Sigmoid colon (tissue), 7 donors: ENCODE data around the gene ADARB2. TPM values are rescaled to one million over a fixed set of nuclear protein-coding genes. Genes with fewer than 3 reads are reported as not detected.

Experiments used
- DNase-seq: peaks from one replicate; pipeline ENCODE4 v3.0.0-alpha.2; 2019
- H3K27ac ChIP-seq, 4 donors: fragments of 200-600 bp; sonication (generic); one replicate each; pipeline ENCODE4 v1.5.1; 2016 to 2019; ENCODE audit warnings: mild to moderate bottlenecking in 1 of 4
- H3K27me3 ChIP-seq, 3 donors: fragments of 200-600 bp; sonication (generic); one replicate each; pipeline ENCODE4 v1.5.1; 2019; ENCODE audit warnings: mild to moderate bottlenecking in 1 of 3
- H3K36me3 ChIP-seq, 4 donors: fragments of 200-600 bp; sonication (generic); one replicate each; pipeline ENCODE4 v1.5.1; 2016 to 2019
- H3K4me1 ChIP-seq, 4 donors: fragments of 200-600 bp; sonication (generic); one replicate each; pipeline ENCODE4 v1.5.1; 2017 to 2019
- H3K4me3 ChIP-seq, 4 donors: fragments of 200-600 bp; sonication (generic); one replicate each; pipeline ENCODE4 v1.5.1; 2017 to 2019; ENCODE audit warnings: mild to moderate bottlenecking in 2 of 4, moderate library complexity in 1 of 4
- H3K9me3 ChIP-seq, 4 donors: fragments of 200-600 bp in 3 of 4; sonication (generic) in 3 of 4; one replicate each; pipeline versions ENCODE4 v1.5.1 to v1.6.1; 2013 to 2019
- CTCF ChIP-seq, 4 experiments: fragments of 450-650 bp in 3 of 4; fragments of 200-600 bp in 1 of 4; IDR thresholded peaks; one replicate each; pipeline ENCODE4 v1.5.1; 2016 to 2019; ENCODE audit warnings: antibody characterized with exemption in 4 of 4, mild to moderate bottlenecking in 3 of 4, moderate library complexity in 2 of 4
- EP300 ChIP-seq, 4 donors: sonication (generic); formaldehyde crosslinking; IDR thresholded peaks; one replicate each; pipeline ENCODE4 v1.6.1; 2017; ENCODE audit warnings: antibody characterized with exemption in 4 of 4
- POLR2A ChIP-seq, 2 donors: fragments of 450-650 bp; IDR thresholded peaks; one replicate each; pipeline ENCODE4 v1.6.1; 2016; ENCODE audit warnings: antibody characterized with exemption in 2 of 2, mild to moderate bottlenecking in 2 of 2, moderate library complexity in 2 of 2
- POLR2AphosphoS5 ChIP-seq, 4 donors: sonication (generic); formaldehyde crosslinking; IDR thresholded peaks; one replicate each; pipeline ENCODE4 v1.6.1; 2017; ENCODE audit warnings: antibody characterized with exemption in 4 of 4
- WGBS, 2 donors: extraction: QIAGEN DNeasy Blood & Tissue Kit; methylation state at CpG; one replicate each; pipeline ENCODE4 v1.1.7; 2013; 5-methylcytosine and 5-hydroxymethylcytosine counted together
- intact Hi-C: fragments of 100-400 bp; cut with DNase I; formaldehyde crosslinking; loops from one replicate; pipeline ENCODE4 v1.15.1; 2023
- polyA plus RNA-seq, 3 donors: library from polyadenylated mRNA; stranded (reverse); fragments of 200-250 nt; gene quantifications; one replicate each; pipeline ENCODE4 v1.2.3, GENCODE V29; 2013
- total RNA-seq, 4 donors: library from RNA; depleted of rRNA; stranded (reverse); fragments of >200 nt; gene quantifications; one replicate each; pipeline ENCODE4 v1.1.0, GENCODE V29; 2016
- donor health status: healthy with polysubstance abuse.
- donor health status: Bipolar disorder and iron deficiency.
- donor health status: healthy.

ADARB2 gene
- total and polyA plus RNA-seq, 7 donors, result 0.60 to 5.9 (median 3.5) TPM; not detected in 1

- intact Hi-C loops, result no loop called here
- Histone ChIP-seq H3K27ac (no peak overlapping the region), H3K9me3 (no peaks in the 10 kb centered on the region), H3K27me3 (no peaks in the 10 kb centered on the region), H3K4me3 (no peak overlapping the region), H3K36me3 (no peaks in the 10 kb centered on the region), H3K4me1 (no peaks in the 10 kb centered on the region)
- DNase-seq, result no peak
- 82 to 88% methylated on average over 9 of the region's 9 CpGs for WGBS, 2 donors
- TF ChIP-seq CTCF (IDR thresholded peaks at IDR 0.05) (no peak), POLR2A (IDR thresholded peaks at IDR 0.05) (no peak)
Observed at GRCh38 chr10:1272777-1273161, 464.6 kb downstream of the ADARB2 start.

- Histone ChIP-seq H3K27me3 (no peaks in the 10 kb centered on the region), H3K4me1 (no peaks in the 10 kb centered on the region), H3K4me3 (no peak overlapping the region), H3K9me3 (no peaks in the 10 kb centered on the region), H3K27ac (no peak overlapping the region), H3K36me3 (no peaks in the 10 kb centered on the region)
- TF ChIP-seq POLR2AphosphoS5 (IDR thresholded peaks at IDR 0.05) (no peak), CTCF (IDR thresholded peaks at IDR 0.05) (no peak)
- no peak for DNase-seq
- 80 to 91% methylated on average over 12 of the region's 12 CpGs for WGBS, 2 donors
- intact Hi-C loops, result no loop called here
Observed at GRCh38 chr10:1272079-1272776, 465.1 kb downstream of the ADARB2 start.

GRCh38 chr10:1270906-1271305 is 466.4 kb downstream of the ADARB2 start:
- TF ChIP-seq CTCF (IDR thresholded peaks at IDR 0.05), result no peak
- TF ChIP-seq EP300 (IDR thresholded peaks at IDR 0.05), result no peak
- no peak for TF ChIP-seq POLR2A (IDR thresholded peaks at IDR 0.05)
- no peak for TF ChIP-seq POLR2AphosphoS5 (IDR thresholded peaks at IDR 0.05)
- Histone ChIP-seq H3K9me3 (no peaks in the 10 kb centered on the region), H3K27ac (no peak overlapping the region), H3K36me3 (no peaks in the 10 kb centered on the region), H3K4me3 (no peak overlapping the region), H3K27me3 (no peaks in the 10 kb centered on the region), H3K4me1 (no peaks in the 10 kb centered on the region)
- intact Hi-C loops, result no loop called here
- WGBS, 2 donors, result 78 to 88% methylated on average over 15 of the region's 15 CpGs
- no peak for DNase-seq

- Histone ChIP-seq H3K27me3 (no peaks in the 10 kb centered on the region), H3K9me3 (no peaks in the 10 kb centered on the region), H3K4me3 (no peak overlapping the region), H3K4me1 (no peaks in the 10 kb centered on the region), H3K27ac (no peak overlapping the region), H3K36me3 (no peaks in the 10 kb centered on the region)
- WGBS, 2 donors, result 91 to 94% methylated on average over 9 of the region's 9 CpGs
- intact Hi-C loops, result no loop called here
- no peak for DNase-seq
- TF ChIP-seq POLR2AphosphoS5 (IDR thresholded peaks at IDR 0.05), result no peak
- TF ChIP-seq CTCF (IDR thresholded peaks at IDR 0.05), result no peak
- TF ChIP-seq EP300 (IDR thresholded peaks at IDR 0.05), result no peak
- no peak for TF ChIP-seq POLR2A (IDR thresholded peaks at IDR 0.05)
Observed at GRCh38 chr10:1270490-1270889, 466.8 kb downstream of the ADARB2 start.

GRCh38 chr10:1268831-1269230 is 468.5 kb downstream of the ADARB2 start:
- Histone ChIP-seq H3K27ac (no peak overlapping the region), H3K27me3 (no peaks in the 10 kb centered on the region), H3K4me3 (no peak overlapping the region), H3K36me3 (no peaks in the 10 kb centered on the region), H3K4me1 (no peaks in the 10 kb centered on the region), H3K9me3 (no peaks in the 10 kb centered on the region)
- TF ChIP-seq POLR2A (IDR thresholded peaks at IDR 0.05) (no peak), POLR2AphosphoS5 (IDR thresholded peaks at IDR 0.05) (no peak), EP300 (IDR thresholded peaks at IDR 0.05) (no peak)
- intact Hi-C loops, result no loop called here
- DNase-seq, result no peak
- WGBS, 2 donors, result 20 to 28% methylated on average over 1 of the region's 1 CpG
